HCT116 (cell line): Measurements from ENCODE around the gene PJA2. TPM values are rescaled to one million over a fixed set of nuclear protein-coding genes. Genes with fewer than 3 reads are reported as not detected.

Experiments
- ATAC-seq: fragments of 200-7000 bp; cut with Tn5 transposase; 2 replicates; pipeline ENCODE4 v1.9.1; 2020; ENCODE audit warnings: mild to moderate bottlenecking, moderate library complexity
- BruUV-seq: library from RNA; stranded (reverse); fragments of 400-500 nt; replicated peaks from 2 replicates; lab custom pipeline; 2021; lab: Mats Ljungman, UMichigan
- CTCF ChIA-PET: fragments of 300-600 bp; sonication (Branson Sonifier 250); formaldehyde crosslinking; loops from one replicate; lab custom pipeline; 2021; ENCODE audit warnings: antibody characterized with exemption; lab: Charles Lee
- POLR2A ChIA-PET: fragments of 300-600, 350-600 bp; sonication (Branson Sonifier 250); formaldehyde crosslinking; loops from one replicate; lab custom pipeline; 2021; ENCODE audit warnings: antibody characterized with exemption; lab: Charles Lee
- RAD21 ChIA-PET, 2 experiments: fragments of 300-600 bp; sonication (Branson Sonifier 250); formaldehyde crosslinking; loops; one replicate each; lab custom pipeline; 2023; ENCODE audit warnings: low total read pairs in 2 of 2; ENCODE audit not compliant: uncharacterized antibody in 2 of 2, unreplicated experiment in 2 of 2, low non-redundant PET in 1 of 2; lab: Charles Lee
- DNase-seq: peaks from one replicate; pipeline ENCODE4 v3.0.0-alpha.2; 2010; ENCODE audit warnings: low read depth, low spot score
- H2AFZ ChIP-seq: fragments of 200-600 bp; shearing (Covaris generic), sonication (generic); 2 replicates; pipeline ENCODE4 v1.6.1; 2017; ENCODE audit warnings: low read depth, mixed run types, mixed read lengths, antibody characterized with exemption, low read length; ENCODE audit not compliant: poor library complexity, severe bottlenecking
- H3K27ac ChIP-seq: 2 replicates; pipeline ENCODE4 v1.5.1; 2012; ENCODE audit warnings: low read depth, low read length
- H3K27me3 ChIP-seq: fragments of 200-600 bp; sonication (generic); 2 replicates; pipeline ENCODE4 v1.6.1; 2016; ENCODE audit warnings: mixed run types, low read length, mixed read lengths; ENCODE audit not compliant: insufficient read depth
- H3K36me3 ChIP-seq, 2 experiments: fragments of 200-500 bp in 1 of 2; fragments of 200-600 bp in 1 of 2; sonication (Bioruptor generic) in 1 of 2; sonication (generic) in 1 of 2; 2 replicates each; pipeline versions ENCODE4 v1.5.1 to v1.6.1; 2014 to 2016; ENCODE audit warnings: low read length in 2 of 2, inconsistent platforms in 1 of 2, mixed read lengths in 1 of 2, mixed run types in 1 of 2; ENCODE audit not compliant: insufficient read depth in 2 of 2, control insufficient read depth in 1 of 2
- H3K4me1 ChIP-seq, 2 experiments: fragments of 200-600 bp in 1 of 2; sonication (generic) in 1 of 2; 2 replicates each; pipeline versions ENCODE4 v1.5.1 to v1.6.1; 2012 to 2017; ENCODE audit warnings: low read length in 2 of 2, inconsistent platforms in 1 of 2, mild to moderate bottlenecking in 1 of 2, mixed read lengths in 1 of 2, mixed run types in 1 of 2, moderate library complexity in 1 of 2; ENCODE audit not compliant: insufficient read depth in 2 of 2, control insufficient read depth in 1 of 2
- H3K4me2 ChIP-seq: fragments of 200-600 bp; sonication (generic); 2 replicates; pipeline ENCODE4 v1.6.1; 2017; ENCODE audit warnings: mixed run types, low read length, mixed read lengths
- H3K4me3 ChIP-seq, 2 experiments: fragments of 200-600 bp in 1 of 2; sonication (generic) in 1 of 2; replicated peaks in 1 of 2; 2 replicates each; pipeline ENCODE4 v1.5.1; 2011 to 2016; ENCODE audit warnings: low read length in 2 of 2, control low read depth in 1 of 2, low read depth in 1 of 2, mild to moderate bottlenecking in 1 of 2, mixed read lengths in 1 of 2, mixed run types in 1 of 2
- H3K79me2 ChIP-seq: fragments of 200-600 bp; sonication (generic); 2 replicates; pipeline ENCODE4 v1.6.1; 2017; ENCODE audit warnings: mild to moderate bottlenecking, mixed run types, low read length, moderate library complexity, mixed read lengths; ENCODE audit not compliant: insufficient read depth
- H3K9ac ChIP-seq: fragments of 200-600 bp; sonication (generic); 2 replicates; pipeline ENCODE4 v1.6.1; 2016; ENCODE audit warnings: low read length, mixed read lengths
- H3K9me2 ChIP-seq: fragments of 200-600 bp; sonication (generic), shearing (Covaris generic); 2 replicates; pipeline ENCODE4 v1.6.1; 2017; ENCODE audit warnings: mixed run types, mild to moderate bottlenecking, moderate library complexity; ENCODE audit not compliant: insufficient read depth
- H3K9me3 ChIP-seq, 2 experiments: fragments of 200-500 bp in 1 of 2; fragments of 200-600 bp in 1 of 2; sonication (Bioruptor generic) in 1 of 2; sonication (generic) in 1 of 2; 2 replicates each; pipeline ENCODE4 v1.6.1; 2014 to 2017; ENCODE audit warnings: low read length in 2 of 2, mixed read lengths in 2 of 2, inconsistent platforms in 1 of 2, low read depth in 1 of 2, mild to moderate bottlenecking in 1 of 2, mixed run types in 1 of 2, moderate library complexity in 1 of 2; ENCODE audit not compliant: control insufficient read depth in 1 of 2, insufficient read depth in 1 of 2
- H4K20me1 ChIP-seq: fragments of 200-600 bp; sonication (generic), shearing (Covaris generic); 2 replicates; pipeline ENCODE4 v1.6.1; 2017; ENCODE audit warnings: mixed run types, mild to moderate bottlenecking, moderate library complexity; ENCODE audit not compliant: insufficient read depth
- CBX3 ChIP-seq: IDR thresholded peaks from 2 replicates; pipeline ENCODE4 v1.6.1; 2012; ENCODE audit warnings: low read depth
- CEBPB ChIP-seq: IDR thresholded peaks from 2 replicates; pipeline ENCODE4 v1.6.1; 2012; ENCODE audit warnings: low read depth
- EGR1 ChIP-seq: IDR thresholded peaks from 2 replicates; pipeline ENCODE4 v1.6.1; 2012; ENCODE audit warnings: low read depth
- EZH2 ChIP-seq: fragments of 200-600 bp; sonication (generic); IDR thresholded peaks from 2 replicates; pipeline ENCODE4 v1.6.1; 2017; ENCODE audit warnings: antibody characterized with exemption, mixed run types
- EZH2phosphoT487 ChIP-seq: fragments of 200-600 bp; IDR thresholded peaks from 2 replicates; pipeline ENCODE4 v1.6.1; 2018; ENCODE audit warnings: antibody characterized with exemption, borderline replicate concordance
- JUND ChIP-seq: IDR thresholded peaks from 2 replicates; pipeline ENCODE4 v1.6.1; 2012
- POLR2A ChIP-seq: IDR thresholded peaks from 2 replicates; pipeline ENCODE4 v1.7.0; 2011; ENCODE audit warnings: borderline replicate concordance; ENCODE audit not compliant: insufficient read depth, insufficient read length; ENCODE audit errors: extremely low read depth
- RAD21 ChIP-seq: IDR thresholded peaks from 2 replicates; pipeline ENCODE4 v1.6.1; 2012; ENCODE audit warnings: low read depth, mild to moderate bottlenecking
- SIN3A ChIP-seq: IDR thresholded peaks from 2 replicates; pipeline ENCODE4 v1.6.1; 2012; ENCODE audit warnings: low read depth
- TCF7L2 ChIP-seq: IDR thresholded peaks from 2 replicates; pipeline ENCODE4 v1.7.0; 2011; ENCODE audit warnings: borderline replicate concordance, inconsistent platforms; ENCODE audit not compliant: insufficient read depth, insufficient read length; ENCODE audit errors: extremely low read depth
- YY1 ChIP-seq: IDR thresholded peaks from 2 replicates; pipeline ENCODE4 v1.6.1; 2011; ENCODE audit warnings: low read length, low read depth, moderate library complexity, mild to moderate bottlenecking; ENCODE audit not compliant: insufficient replicate concordance; ENCODE audit errors: extremely low read depth
- intact Hi-C: fragments of 100-400 bp; cut with micrococcal nuclease; formaldehyde crosslinking; loops from 2 replicates; pipeline ENCODE4 v1.10.0; 2022
- total RNA-seq: library from RNA; stranded (reverse); gene quantifications from one replicate; pipeline ENCODE4 v1.2.1, GENCODE V29; 2021; ENCODE audit not compliant: unreplicated experiment
- TF ChIP-seq, protein P1 (sequence below): IDR thresholded peaks from 2 replicates; pipeline ENCODE4 v1.6.1; 2012
- TF ChIP-seq, protein P2 (sequence below): IDR thresholded peaks from 2 replicates; pipeline ENCODE4 v1.6.1; 2011; ENCODE audit warnings: mild to moderate bottlenecking, low read length, moderate library complexity; ENCODE audit not compliant: insufficient replicate concordance; ENCODE audit errors: extremely low read depth

Gene PJA2
- total RNA-seq, 1 experiment from 2014 or later, result 38.4 TPM

DNA sequence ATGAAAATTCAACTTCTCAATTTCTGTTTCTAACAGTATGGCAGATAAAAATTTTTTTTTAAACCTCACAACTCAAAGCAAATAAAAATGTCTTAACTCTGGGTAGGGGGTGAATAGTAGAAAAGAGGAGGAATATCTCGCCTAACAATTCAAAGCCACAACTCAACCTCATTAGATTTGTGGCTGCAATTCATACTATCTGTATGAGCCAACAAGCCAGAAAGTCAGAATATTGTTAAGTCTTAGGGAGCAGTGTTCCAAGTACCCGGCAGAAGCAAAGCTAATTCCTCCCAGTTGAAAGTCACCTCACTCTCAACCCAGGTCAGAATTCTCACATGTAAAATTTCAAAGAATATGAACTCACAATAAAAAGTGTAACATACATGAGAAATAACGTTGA lies 15.0 kb downstream of the PJA2 start:
- Histone ChIP-seq H3K9me2 (no peaks in the 10 kb centered on the region), H3K4me1 (no peaks in the 10 kb centered on the region), H2AFZ (no peak overlapping the region), H3K36me3 (no peaks in the 10 kb centered on the region), H3K27ac (no peak overlapping the region), H3K9ac (no peak overlapping the region), H3K27me3 (no peaks in the 10 kb centered on the region), H3K4me2 (no peak overlapping the region), H3K9me3 (no peaks in the 10 kb centered on the region), H3K4me3 (no peak overlapping the region), H3K79me2 (peaks cover 64% of the 10 kb centered on the region), H4K20me1 (no peaks in the 10 kb centered on the region)
- ATAC-seq (no peak), DNase-seq (no peak)
- intact Hi-C loops, result no loop called here
- no TSS peak for BruUV-seq
- ChIA-PET CTCF (no interaction called here), RAD21 (no interaction called here), POLR2A (no interaction called here)
- no peak for TF ChIP-seq JUND
- TF ChIP-seq RAD21, result no peak
- no peak for TF ChIP-seq EGR1
- no peak for TF ChIP-seq EZH2
- TF ChIP-seq CEBPB, result no peak
- TF ChIP-seq, protein P1, sequence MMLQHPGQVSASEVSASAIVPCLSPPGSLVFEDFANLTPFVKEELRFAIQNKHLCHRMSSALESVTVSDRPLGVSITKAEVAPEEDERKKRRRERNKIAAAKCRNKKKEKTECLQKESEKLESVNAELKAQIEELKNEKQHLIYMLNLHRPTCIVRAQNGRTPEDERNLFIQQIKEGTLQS, result no peak
- TF ChIP-seq YY1, result no peak

DNA sequence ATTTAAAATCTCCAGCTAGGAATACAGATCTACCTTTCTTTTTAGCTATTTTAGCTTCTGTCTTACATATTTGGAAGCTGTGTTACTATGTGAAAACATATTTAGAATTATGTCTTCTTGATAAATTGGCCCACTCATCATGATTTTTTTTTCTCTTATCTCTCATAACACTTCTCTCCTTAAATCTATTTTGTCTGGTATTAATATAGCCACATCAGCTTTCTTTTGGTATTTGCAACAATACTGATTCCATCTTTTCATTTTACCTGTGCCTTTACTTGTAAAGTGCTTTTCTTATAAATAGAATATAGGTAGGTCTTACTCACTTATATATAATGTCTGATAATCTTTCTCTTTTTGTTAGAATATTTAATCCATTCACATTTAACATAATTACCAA lies 19.6 kb downstream of the PJA2 start:
- RAD21 ChIA-PET, result no interaction called here
- TF ChIP-seq, protein P2, sequence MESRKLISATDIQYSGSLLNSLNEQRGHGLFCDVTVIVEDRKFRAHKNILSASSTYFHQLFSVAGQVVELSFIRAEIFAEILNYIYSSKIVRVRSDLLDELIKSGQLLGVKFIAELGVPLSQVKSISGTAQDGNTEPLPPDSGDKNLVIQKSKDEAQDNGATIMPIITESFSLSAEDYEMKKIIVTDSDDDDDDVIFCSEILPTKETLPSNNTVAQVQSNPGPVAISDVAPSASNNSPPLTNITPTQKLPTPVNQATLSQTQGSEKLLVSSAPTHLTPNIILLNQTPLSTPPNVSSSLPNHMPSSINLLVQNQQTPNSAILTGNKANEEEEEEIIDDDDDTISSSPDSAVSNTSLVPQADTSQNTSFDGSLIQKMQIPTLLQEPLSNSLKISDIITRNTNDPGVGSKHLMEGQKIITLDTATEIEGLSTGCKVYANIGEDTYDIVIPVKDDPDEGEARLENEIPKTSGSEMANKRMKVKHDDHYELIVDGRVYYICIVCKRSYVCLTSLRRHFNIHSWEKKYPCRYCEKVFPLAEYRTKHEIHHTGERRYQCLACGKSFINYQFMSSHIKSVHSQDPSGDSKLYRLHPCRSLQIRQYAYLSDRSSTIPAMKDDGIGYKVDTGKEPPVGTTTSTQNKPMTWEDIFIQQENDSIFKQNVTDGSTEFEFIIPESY, result no peak
- no peak for TF ChIP-seq EZH2phosphoT487
- TF ChIP-seq CEBPB, result no peak
- no peak for TF ChIP-seq EZH2
- no peak for TF ChIP-seq POLR2A
- no peak for TF ChIP-seq TCF7L2
- no peak for TF ChIP-seq SIN3A
- TF ChIP-seq CBX3, result no peak
- no peak overlapping the region for H3K4me3 ChIP-seq
- H3K4me2 ChIP-seq, result no peak overlapping the region
- H3K27ac ChIP-seq, result no peak overlapping the region
- POLR2A ChIA-PET, result no interaction called here
- intact Hi-C loops, result no loop called here
- H4K20me1 ChIP-seq, result no peaks in the 10 kb centered on the region
- BruUV-seq, result no TSS peak
- H3K9ac ChIP-seq, result no peak overlapping the region
- H2AFZ ChIP-seq, result no peak overlapping the region
- H3K4me1 ChIP-seq, result peaks cover 10 to 19% of the 10 kb centered on the region in 2 experiments
- ATAC-seq (no peak), DNase-seq (no peak)
- H3K9me3 ChIP-seq, result no peaks in the 10 kb centered on the region
- H3K79me2 ChIP-seq, result peaks cover 62% of the 10 kb centered on the region
- no peaks in the 10 kb centered on the region for H3K9me2 ChIP-seq
- H3K27me3 ChIP-seq, result no peaks in the 10 kb centered on the region
- CTCF ChIA-PET, result no interaction called here
- no peaks in the 10 kb centered on the region for H3K36me3 ChIP-seq
